ENCODE measurements around the gene ROBO3.

The ROBO3 gene

DNA sequence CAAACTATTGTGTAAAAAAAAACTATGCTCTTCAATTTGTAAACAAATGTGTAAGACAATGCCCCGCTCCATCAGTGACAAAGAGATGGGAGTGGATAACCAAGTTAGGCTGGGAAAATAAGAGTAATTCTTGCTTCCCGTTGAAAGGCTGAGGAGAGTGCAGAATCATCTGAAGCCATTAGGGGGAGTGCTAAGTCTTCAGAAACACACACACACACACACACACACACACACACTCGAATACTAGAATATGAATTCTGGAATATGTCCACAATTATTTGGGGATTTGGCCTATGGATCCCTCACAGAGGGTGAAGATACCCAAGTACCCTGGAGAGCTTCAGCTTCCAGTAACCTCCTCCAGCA is 27.8 kb upstream of the ROBO3 start:
- Histone ChIP-seq H3K4ac (ENCODE audit: low read depth, low read length) (no peak overlapping the region), H3K9ac (ENCODE audit: low read length) (no peak overlapping the region), H3K4me1 (ENCODE audit: control insufficient read depth in 1 of 2, insufficient read depth in 2 of 2, low read length in 2 of 2) (peaks cover 4 to 7% of the 10 kb centered on the region in 2 experiments), H3K4me2 (ENCODE audit: low read length) (no peak overlapping the region), H4K12ac (ENCODE audit: low read depth, low read length) (no peak overlapping the region), H2AK5ac (ENCODE audit: low read length) (no peak overlapping the region), H2AFZ (ENCODE audit: insufficient read depth, low read length, poor library complexity) (no peak overlapping the region), H3K27ac (ENCODE audit: low read depth, low read length) (no peak overlapping the region), H2BK120ac (ENCODE audit: insufficient read depth, low read length, poor library complexity) (no peak overlapping the region), H4K91ac (ENCODE audit: low read depth, low read length) (no peak overlapping the region), H3K27me3 (ENCODE audit: insufficient read depth, low read length) (peaks cover 35% of the 10 kb centered on the region), H4K8ac (ENCODE audit: low read depth, low read length) (no peak overlapping the region), H3K79me2 (ENCODE audit: control insufficient read depth, insufficient read depth, low read length, poor library complexity) (no peaks in the 10 kb centered on the region), H3K79me1 (ENCODE audit: low read length) (no peaks in the 10 kb centered on the region), H3K4me3 (ENCODE audit: low read depth, low read length) (no peak overlapping the region), H3K36me3 (ENCODE audit: control insufficient read depth in 1 of 2, insufficient read depth in 2 of 2, low read length in 2 of 2) (no peaks in the 10 kb centered on the region), H3K23ac (ENCODE audit: low read length) (no peak overlapping the region), H3K18ac (ENCODE audit: low read length) (no peak overlapping the region), H2BK12ac (ENCODE audit: low read length) (no peak overlapping the region), H3K14ac (ENCODE audit: low read length) (no peak overlapping the region), H3K9me3 (ENCODE audit: insufficient read depth, low read depth, low read length) (peaks cover 4% of the 10 kb centered on the region), H2BK5ac (ENCODE audit: low read depth, low read length, poor library complexity) (no peak overlapping the region)
- WGBS (ENCODE audit: extremely low coverage, insufficient coverage, insufficient read length): no CpG with 5 or more reads among the region's 3 CpGs
- peak; percentile 71 to 92 for DNase-seq

GRCh38 chr11:124838805-124839127 is 26.5 kb upstream of the ROBO3 start:
- no peaks in the 10 kb centered on the region for H3K79me1 ChIP-seq (ENCODE audit: low read length)
- H2BK12ac ChIP-seq (ENCODE audit: low read length): no peak overlapping the region
- H3K18ac ChIP-seq (ENCODE audit: low read length): no peak overlapping the region
- no peak overlapping the region for H2BK120ac ChIP-seq (ENCODE audit: insufficient read depth, low read length, poor library complexity)
- peaks cover 48% of the 10 kb centered on the region for H3K27me3 ChIP-seq (ENCODE audit: insufficient read depth, low read length)
- H4K8ac ChIP-seq (ENCODE audit: low read depth, low read length): no peak overlapping the region
- no peak for DNase-seq
- no peak overlapping the region for H2BK5ac ChIP-seq (ENCODE audit: low read depth, low read length, poor library complexity)
- no peak overlapping the region for H2AK5ac ChIP-seq (ENCODE audit: low read length)
- no peak overlapping the region for H3K4ac ChIP-seq (ENCODE audit: low read depth, low read length)
- no peaks in the 10 kb centered on the region for H3K79me2 ChIP-seq (ENCODE audit: control insufficient read depth, insufficient read depth, low read length, poor library complexity)
- H3K9ac ChIP-seq (ENCODE audit: low read length): no peak overlapping the region
- H3K27ac ChIP-seq (ENCODE audit: low read depth, low read length): no peak overlapping the region
- H3K4me2 ChIP-seq (ENCODE audit: low read length): no peak overlapping the region
- H3K36me3 ChIP-seq (ENCODE audit: control insufficient read depth in 1 of 2, insufficient read depth in 2 of 2, low read length in 2 of 2): no peaks in the 10 kb centered on the region
- H3K9me3 ChIP-seq (ENCODE audit: insufficient read depth, low read depth, low read length): peaks cover 6% of the 10 kb centered on the region
- WGBS (ENCODE audit: extremely low coverage, insufficient coverage, insufficient read length): no CpG with 5 or more reads among the region's 5 CpGs
- no peak overlapping the region for H4K91ac ChIP-seq (ENCODE audit: low read depth, low read length)
- no peak overlapping the region for H3K14ac ChIP-seq (ENCODE audit: low read length)
- H3K4me1 ChIP-seq (ENCODE audit: control insufficient read depth in 1 of 2, insufficient read depth in 2 of 2, low read length in 2 of 2): peaks cover 4 to 7% of the 10 kb centered on the region in 2 experiments
- H2AFZ ChIP-seq (ENCODE audit: insufficient read depth, low read length, poor library complexity): no peak overlapping the region
- no peak overlapping the region for H3K23ac ChIP-seq (ENCODE audit: low read length)
- no peak overlapping the region for H4K12ac ChIP-seq (ENCODE audit: low read depth, low read length)
- no peak overlapping the region for H3K4me3 ChIP-seq (ENCODE audit: low read depth, low read length)

- Histone ChIP-seq H2BK12ac (ENCODE audit: low read length) (no peak overlapping the region), H4K12ac (ENCODE audit: low read depth, low read length) (no peak overlapping the region), H2AFZ (ENCODE audit: insufficient read depth, low read length, poor library complexity) (peak overlapping the region; percentile 26), H3K9ac (ENCODE audit: low read length) (no peak overlapping the region), H2BK120ac (ENCODE audit: insufficient read depth, low read length, poor library complexity) (no peak overlapping the region), H3K79me1 (ENCODE audit: low read length) (no peaks in the 10 kb centered on the region), H3K27me3 (ENCODE audit: insufficient read depth, low read length) (peaks cover 53% of the 10 kb centered on the region), H3K18ac (ENCODE audit: low read length) (no peak overlapping the region), H3K4me1 (ENCODE audit: control insufficient read depth in 1 of 2, insufficient read depth in 2 of 2, low read length in 2 of 2) (peaks cover 4 to 7% of the 10 kb centered on the region in 2 experiments), H2BK5ac (ENCODE audit: low read depth, low read length, poor library complexity) (no peak overlapping the region), H3K36me3 (ENCODE audit: control insufficient read depth in 1 of 2, insufficient read depth in 2 of 2, low read length in 2 of 2) (no peaks in the 10 kb centered on the region), H2AK5ac (ENCODE audit: low read length) (no peak overlapping the region), H3K4me2 (ENCODE audit: low read length) (peak overlapping the region; percentile 61), H3K23ac (ENCODE audit: low read length) (no peak overlapping the region), H3K79me2 (ENCODE audit: control insufficient read depth, insufficient read depth, low read length, poor library complexity) (no peaks in the 10 kb centered on the region), H3K4ac (ENCODE audit: low read depth, low read length) (no peak overlapping the region), H4K91ac (ENCODE audit: low read depth, low read length) (no peak overlapping the region), H3K4me3 (ENCODE audit: low read depth, low read length) (no peak overlapping the region), H4K8ac (ENCODE audit: low read depth, low read length) (no peak overlapping the region), H3K14ac (ENCODE audit: low read length) (no peak overlapping the region), H3K27ac (ENCODE audit: low read depth, low read length) (no peak overlapping the region), H3K9me3 (ENCODE audit: insufficient read depth, low read depth, low read length) (peaks cover 6% of the 10 kb centered on the region)
- no CpG with 5 or more reads among the region's 87 CpGs for WGBS (ENCODE audit: extremely low coverage, insufficient coverage, insufficient read length)
- peak in 1 of 2 donors; percentile 30 for DNase-seq
Observed at GRCh38 chr11:124839128-124839971, 25.9 kb upstream of the ROBO3 start.

- Histone ChIP-seq H2AK5ac (ENCODE audit: low read length) (no peak overlapping the region), H3K27ac (ENCODE audit: low read depth, low read length) (no peak overlapping the region), H4K91ac (ENCODE audit: low read depth, low read length) (no peak overlapping the region)
Observed at GRCh38 chr11:124839972-124840621, 25.1 kb upstream of the ROBO3 start.

More at GRCh38 chr11:124839972-124840621, 25.1 kb upstream of the ROBO3 start:
- no peak overlapping the region for H3K4me3 ChIP-seq (ENCODE audit: low read depth, low read length)
- no peak overlapping the region for H4K12ac ChIP-seq (ENCODE audit: low read depth, low read length)
- H3K4ac ChIP-seq (ENCODE audit: low read depth, low read length): no peak overlapping the region
- H3K18ac ChIP-seq (ENCODE audit: low read length): no peak overlapping the region
- H3K79me2 ChIP-seq (ENCODE audit: control insufficient read depth, insufficient read depth, low read length, poor library complexity): no peaks in the 10 kb centered on the region
- peak overlapping the region; percentile 26 for H2AFZ ChIP-seq (ENCODE audit: insufficient read depth, low read length, poor library complexity)
- H3K14ac ChIP-seq (ENCODE audit: low read length): no peak overlapping the region
- H3K4me1 ChIP-seq (ENCODE audit: control insufficient read depth in 1 of 2, insufficient read depth in 2 of 2, low read length in 2 of 2): peaks cover 4 to 7% of the 10 kb centered on the region in 2 experiments
- no peak overlapping the region for H2BK5ac ChIP-seq (ENCODE audit: low read depth, low read length, poor library complexity)
- peaks cover 6% of the 10 kb centered on the region for H3K9me3 ChIP-seq (ENCODE audit: insufficient read depth, low read depth, low read length)
- H3K4me2 ChIP-seq (ENCODE audit: low read length): peak overlapping the region; percentile 61
- H3K27me3 ChIP-seq (ENCODE audit: insufficient read depth, low read length): peaks cover 61% of the 10 kb centered on the region
- H3K23ac ChIP-seq (ENCODE audit: low read length): no peak overlapping the region
- no peak overlapping the region for H4K8ac ChIP-seq (ENCODE audit: low read depth, low read length)
- WGBS (ENCODE audit: extremely low coverage, insufficient coverage, insufficient read length): no CpG with 5 or more reads among the region's 20 CpGs
- no peak for DNase-seq
- no peak overlapping the region for H2BK12ac ChIP-seq (ENCODE audit: low read length)
- no peaks in the 10 kb centered on the region for H3K79me1 ChIP-seq (ENCODE audit: low read length)
- H2BK120ac ChIP-seq (ENCODE audit: insufficient read depth, low read length, poor library complexity): no peak overlapping the region
- H3K9ac ChIP-seq (ENCODE audit: low read length): no peak overlapping the region
- no peaks in the 10 kb centered on the region for H3K36me3 ChIP-seq (ENCODE audit: control insufficient read depth in 1 of 2, insufficient read depth in 2 of 2, low read length in 2 of 2)
